BE2C (cell line): Measurements from ENCODE around the gene DDX52.

Source experiments
- DNase-seq: peaks from one replicate; pipeline ENCODE4 v3.0.0-alpha.2; 2020
- H3K27me3 ChIP-seq: fragments of 250-450 bp; sonication (Bioruptor Pico); 2 replicates; pipeline ENCODE4 v1.5.1; 2020; ENCODE audit warnings: mild to moderate bottlenecking
- H3K36me3 ChIP-seq: fragments of 250-450 bp; sonication (Bioruptor Pico); 2 replicates; pipeline ENCODE4 v1.5.1; 2020; ENCODE audit warnings: mild to moderate bottlenecking
- H3K4me1 ChIP-seq: fragments of 250-450 bp; sonication (Bioruptor Pico); 2 replicates; pipeline ENCODE4 v1.5.1; 2020
- H3K4me3 ChIP-seq: 2 replicates; pipeline ENCODE4 v1.5.1; 2011; ENCODE audit warnings: low read depth, low read length
- H3K9me3 ChIP-seq: fragments of 250-450 bp; sonication (Bioruptor Pico); 2 replicates; pipeline ENCODE4 v1.5.1; 2020
- TF ChIP-seq, protein P1 (sequence below): IDR thresholded peaks from 2 replicates; pipeline ENCODE4 v1.5.1; 2012; ENCODE audit warnings: mild to moderate bottlenecking, low read depth, low read length

Gene DDX52

DNA sequence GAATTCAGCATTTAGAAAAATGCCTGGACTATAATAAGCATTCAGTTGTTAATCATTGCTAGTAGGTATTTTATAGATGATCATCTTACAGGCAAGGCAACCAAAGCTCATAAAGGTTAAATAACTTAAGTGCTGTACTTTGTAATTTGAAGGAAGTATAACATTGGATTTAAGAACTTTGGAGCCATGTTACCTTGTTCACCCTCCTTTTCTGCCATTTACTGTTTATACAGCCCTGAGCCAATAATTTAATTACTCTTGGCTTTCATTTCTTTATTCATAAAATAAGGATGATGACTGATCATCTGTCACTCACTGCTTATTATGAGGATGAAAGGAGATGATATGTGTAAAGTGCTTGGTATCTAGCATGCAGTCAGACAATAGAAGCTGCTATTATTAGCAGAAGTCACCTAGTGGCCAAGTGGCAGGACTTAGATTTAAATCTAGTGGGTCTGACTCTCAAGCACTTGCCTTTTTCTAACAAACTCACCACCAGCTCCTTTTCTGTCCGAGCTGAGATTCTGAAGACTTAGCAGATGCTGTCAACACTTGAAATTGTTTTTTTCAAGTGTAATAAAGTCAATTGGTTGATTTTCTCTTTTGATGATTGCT, 18.3 kb upstream of the DDX52 start:
- Histone ChIP-seq H3K36me3 (no peaks in the 10 kb centered on the region), H3K27me3 (peaks cover 20% of the 10 kb centered on the region; the same call in 1 of the 2 replicates), H3K9me3 (no peaks in the 10 kb centered on the region), H3K4me1 (no peaks in the 10 kb centered on the region), H3K4me3 (no peak overlapping the region)
- no peak for DNase-seq
- TF ChIP-seq, protein P1, sequence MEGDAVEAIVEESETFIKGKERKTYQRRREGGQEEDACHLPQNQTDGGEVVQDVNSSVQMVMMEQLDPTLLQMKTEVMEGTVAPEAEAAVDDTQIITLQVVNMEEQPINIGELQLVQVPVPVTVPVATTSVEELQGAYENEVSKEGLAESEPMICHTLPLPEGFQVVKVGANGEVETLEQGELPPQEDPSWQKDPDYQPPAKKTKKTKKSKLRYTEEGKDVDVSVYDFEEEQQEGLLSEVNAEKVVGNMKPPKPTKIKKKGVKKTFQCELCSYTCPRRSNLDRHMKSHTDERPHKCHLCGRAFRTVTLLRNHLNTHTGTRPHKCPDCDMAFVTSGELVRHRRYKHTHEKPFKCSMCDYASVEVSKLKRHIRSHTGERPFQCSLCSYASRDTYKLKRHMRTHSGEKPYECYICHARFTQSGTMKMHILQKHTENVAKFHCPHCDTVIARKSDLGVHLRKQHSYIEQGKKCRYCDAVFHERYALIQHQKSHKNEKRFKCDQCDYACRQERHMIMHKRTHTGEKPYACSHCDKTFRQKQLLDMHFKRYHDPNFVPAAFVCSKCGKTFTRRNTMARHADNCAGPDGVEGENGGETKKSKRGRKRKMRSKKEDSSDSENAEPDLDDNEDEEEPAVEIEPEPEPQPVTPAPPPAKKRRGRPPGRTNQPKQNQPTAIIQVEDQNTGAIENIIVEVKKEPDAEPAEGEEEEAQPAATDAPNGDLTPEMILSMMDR: peak; percentile 26

- no peaks in the 10 kb centered on the region for H3K9me3 ChIP-seq
- no peaks in the 10 kb centered on the region for H3K36me3 ChIP-seq
- H3K4me1 ChIP-seq: no peaks in the 10 kb centered on the region
- peaks cover 13% of the 10 kb centered on the region; the same call in 1 of the 2 replicates for H3K27me3 ChIP-seq
- no peak for DNase-seq
- TF ChIP-seq, protein P1: peak; percentile 8; the same call in 1 of the 2 replicates
- H3K4me3 ChIP-seq: no peak overlapping the region
These were observed 16.7 kb upstream of the DDX52 start for GRCh38 chr17:37659925-37660324.

DNA sequence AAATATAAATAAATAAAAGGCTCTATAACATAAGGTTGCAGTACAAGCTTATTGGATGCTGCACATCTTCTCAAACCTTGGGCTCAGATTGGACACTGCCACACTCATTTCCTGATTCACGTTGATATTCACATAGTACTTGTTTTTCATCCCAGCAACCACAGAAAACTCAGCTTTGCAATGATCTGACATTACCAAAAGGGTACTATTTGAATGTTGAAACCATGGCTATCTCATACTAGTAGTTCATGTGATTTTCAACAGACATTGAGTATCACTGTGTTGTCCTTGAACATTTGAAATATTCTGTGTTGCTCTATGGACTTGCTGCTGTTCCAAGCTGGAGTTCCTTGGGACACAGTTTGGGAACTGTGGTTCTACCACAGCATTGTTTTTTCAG, 14.0 kb upstream of the DDX52 start:
- Histone ChIP-seq H3K27me3 (peaks cover 11% of the 10 kb centered on the region), H3K4me3 (no peak overlapping the region), H3K4me1 (no peaks in the 10 kb centered on the region), H3K36me3 (no peaks in the 10 kb centered on the region), H3K9me3 (no peaks in the 10 kb centered on the region)
- TF ChIP-seq, protein P1: no peak
- no peak for DNase-seq

DNA sequence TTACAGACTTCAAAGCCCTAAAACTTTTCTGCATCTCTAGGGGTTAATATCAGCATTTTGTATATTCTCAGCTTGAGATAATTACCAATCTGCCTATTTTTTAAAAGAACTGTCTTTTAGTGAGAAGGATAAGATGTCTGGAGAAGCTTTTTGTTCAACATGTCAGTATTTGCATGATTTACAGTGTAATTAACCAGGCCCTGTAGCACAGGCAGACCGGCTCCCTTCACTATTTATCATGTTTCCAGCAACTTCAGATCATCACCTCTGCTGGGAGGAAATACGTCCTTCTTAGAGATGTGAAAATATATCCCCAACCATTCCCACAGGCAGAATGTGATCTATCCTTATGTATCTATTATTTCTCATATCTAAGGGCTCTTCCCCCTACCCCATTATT, 8.6 kb upstream of the DDX52 start:
- DNase-seq: no peak
- Histone ChIP-seq H3K9me3 (no peaks in the 10 kb centered on the region), H3K4me3 (no peak overlapping the region), H3K36me3 (no peaks in the 10 kb centered on the region), H3K27me3 (peaks cover 48% of the 10 kb centered on the region), H3K4me1 (no peaks in the 10 kb centered on the region)
- TF ChIP-seq, protein P1: no peak

DNA sequence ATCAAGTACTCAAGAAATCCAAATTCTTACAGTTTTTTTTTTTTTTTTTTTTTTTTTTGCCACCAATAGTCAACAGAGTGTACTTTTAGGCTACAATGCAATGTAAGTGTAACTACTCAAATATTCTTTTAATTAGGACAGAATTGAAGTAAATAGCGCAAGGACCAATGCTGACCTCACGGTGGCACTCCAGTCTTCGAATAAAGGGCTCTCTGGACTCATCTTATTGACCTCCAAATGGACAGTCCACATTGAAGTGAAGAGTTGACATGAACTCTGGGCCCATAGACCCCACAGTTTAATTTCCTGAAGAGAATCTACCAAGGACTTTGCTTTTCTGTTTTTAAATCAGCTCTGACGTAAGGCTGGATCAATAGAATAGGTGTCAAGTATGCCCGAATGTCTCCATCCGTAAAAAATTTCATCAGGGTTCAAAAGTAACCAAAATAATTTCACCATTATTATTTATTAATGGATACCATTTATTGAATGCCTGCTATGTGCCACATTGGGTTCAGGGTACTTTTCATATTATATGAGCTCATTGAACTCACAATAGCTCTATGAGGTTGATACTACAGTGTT, 7.3 kb upstream of the DDX52 start:
- Histone ChIP-seq H3K4me3 (no peak overlapping the region), H3K27me3 (peaks cover 62% of the 10 kb centered on the region), H3K36me3 (no peaks in the 10 kb centered on the region), H3K9me3 (no peaks in the 10 kb centered on the region), H3K4me1 (no peaks in the 10 kb centered on the region)
- DNase-seq: peak; percentile 13
- TF ChIP-seq, protein P1: peak; percentile 51

GRCh38 chr17:37648555-37648954, 5.3 kb upstream of the DDX52 start:
- H3K27me3 ChIP-seq: peaks cover 81% of the 10 kb centered on the region
- H3K36me3 ChIP-seq: no peaks in the 10 kb centered on the region
- no peaks in the 10 kb centered on the region for H3K9me3 ChIP-seq
- H3K4me3 ChIP-seq: no peak overlapping the region
- no peaks in the 10 kb centered on the region for H3K4me1 ChIP-seq
- TF ChIP-seq, protein P1: no peak
- DNase-seq: no peak
